ENCODE data around the gene GKAP1. TPM values are rescaled to one million over a fixed set of nuclear protein-coding genes. Genes with fewer than 3 reads are reported as not detected.

GKAP1 gene
- total and polyA plus RNA-seq, 9 donors, result 11.9 to 23.6 (median 13.8) TPM

GRCh38 chr9:83775932-83776331, 41.6 kb downstream of the GKAP1 start:
- WGBS, 3 donors, result 93 to 95% (median 94%) methylated on average over 2 of the region's 2 CpGs
- TF ChIP-seq POLR2A (IDR thresholded peaks at IDR 0.05), result no peak
- TF ChIP-seq, protein P1, sequence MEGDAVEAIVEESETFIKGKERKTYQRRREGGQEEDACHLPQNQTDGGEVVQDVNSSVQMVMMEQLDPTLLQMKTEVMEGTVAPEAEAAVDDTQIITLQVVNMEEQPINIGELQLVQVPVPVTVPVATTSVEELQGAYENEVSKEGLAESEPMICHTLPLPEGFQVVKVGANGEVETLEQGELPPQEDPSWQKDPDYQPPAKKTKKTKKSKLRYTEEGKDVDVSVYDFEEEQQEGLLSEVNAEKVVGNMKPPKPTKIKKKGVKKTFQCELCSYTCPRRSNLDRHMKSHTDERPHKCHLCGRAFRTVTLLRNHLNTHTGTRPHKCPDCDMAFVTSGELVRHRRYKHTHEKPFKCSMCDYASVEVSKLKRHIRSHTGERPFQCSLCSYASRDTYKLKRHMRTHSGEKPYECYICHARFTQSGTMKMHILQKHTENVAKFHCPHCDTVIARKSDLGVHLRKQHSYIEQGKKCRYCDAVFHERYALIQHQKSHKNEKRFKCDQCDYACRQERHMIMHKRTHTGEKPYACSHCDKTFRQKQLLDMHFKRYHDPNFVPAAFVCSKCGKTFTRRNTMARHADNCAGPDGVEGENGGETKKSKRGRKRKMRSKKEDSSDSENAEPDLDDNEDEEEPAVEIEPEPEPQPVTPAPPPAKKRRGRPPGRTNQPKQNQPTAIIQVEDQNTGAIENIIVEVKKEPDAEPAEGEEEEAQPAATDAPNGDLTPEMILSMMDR (IDR thresholded peaks at IDR 0.05), result no peak
- TF ChIP-seq EP300 (IDR thresholded peaks at IDR 0.05), result no peak
- H3K9me3 ChIP-seq, result no peaks in the 10 kb centered on the region
- H3K4me3 ChIP-seq, result no peak overlapping the region
- no peak overlapping the region for H3K27ac ChIP-seq
- no peaks in the 10 kb centered on the region for H3K27me3 ChIP-seq
- H3K4me1 ChIP-seq (ENCODE audit: insufficient read depth), result no peaks in the 10 kb centered on the region
- H3K36me3 ChIP-seq, result no peaks in the 10 kb centered on the region
- no peak for DNase-seq
- intact Hi-C loops (cut with DNase I), result no loop called here

DNA sequence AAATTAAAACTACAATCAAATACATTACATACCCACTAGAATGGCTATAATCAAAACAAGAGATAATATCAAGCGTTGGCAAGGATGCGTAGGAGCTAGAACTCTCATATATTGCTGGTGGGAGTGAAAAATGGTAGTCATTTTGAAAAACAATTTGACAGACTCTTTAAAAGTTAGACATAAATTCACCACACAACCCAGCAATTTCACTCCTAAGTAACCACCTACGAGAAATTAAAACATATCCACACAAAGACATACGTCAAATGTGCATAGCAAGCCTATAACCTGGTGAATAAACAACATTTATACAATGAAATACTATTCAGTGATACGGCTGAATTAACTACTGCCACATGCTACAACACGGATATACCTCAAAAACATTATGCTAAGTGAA, 44.7 kb downstream of the GKAP1 start:
- 92 to 95% (median 92%) methylated on average over 6 of the region's 6 CpGs for WGBS, 3 donors
- DNase-seq, result no peak
- Histone ChIP-seq H3K4me3 (no peak overlapping the region), H3K36me3 (no peaks in the 10 kb centered on the region), H3K27ac (no peak overlapping the region), H3K9me3 (no peaks in the 10 kb centered on the region), H3K4me1 (ENCODE audit: insufficient read depth) (no peaks in the 10 kb centered on the region), H3K27me3 (no peaks in the 10 kb centered on the region)
- TF ChIP-seq EP300 (IDR thresholded peaks at IDR 0.05), result no peak
- TF ChIP-seq POLR2A (IDR thresholded peaks at IDR 0.05), result no peak
- TF ChIP-seq, protein P1 (IDR thresholded peaks at IDR 0.05), result no peak
- intact Hi-C loops (cut with DNase I), result no loop called here

DNA sequence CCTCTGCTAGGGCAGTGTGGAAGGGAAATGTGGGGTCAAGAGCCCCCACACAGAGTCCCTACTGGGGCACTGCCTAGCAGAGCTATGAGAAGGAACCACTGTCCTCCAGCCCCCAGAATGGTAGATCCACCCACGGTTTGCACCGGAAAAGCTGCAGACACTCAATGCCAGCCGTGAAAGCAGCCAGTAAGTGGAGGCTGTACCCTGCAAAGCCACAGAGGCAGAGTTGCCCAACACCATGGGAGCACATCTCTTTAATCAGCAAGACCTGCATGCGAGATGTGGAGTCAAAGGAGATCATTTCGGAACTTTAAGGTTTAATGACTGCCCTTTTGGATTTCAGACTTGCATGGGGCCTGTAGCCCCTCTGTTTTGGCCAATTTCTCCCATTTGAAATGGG, 52.2 kb downstream of the GKAP1 start:
- Histone ChIP-seq H3K27ac (no peak overlapping the region), H3K4me3 (no peak overlapping the region), H3K36me3 (no peaks in the 10 kb centered on the region), H3K4me1 (ENCODE audit: insufficient read depth) (no peaks in the 10 kb centered on the region), H3K27me3 (no peaks in the 10 kb centered on the region), H3K9me3 (peaks cover 0 to 3% of the 10 kb centered on the region in 2 donors)
- intact Hi-C loops (cut with DNase I), result no loop called here
- DNase-seq, result no peak
- 95 to 98% (median 95%) methylated on average over 5 of the region's 5 CpGs for WGBS, 3 donors
- TF ChIP-seq, protein P1 (IDR thresholded peaks at IDR 0.05), result no peak
- TF ChIP-seq EP300 (IDR thresholded peaks at IDR 0.05) (no peak), POLR2A (IDR thresholded peaks at IDR 0.05) (no peak)

GRCh38 chr9:83754383-83754977, 63.1 kb downstream of the GKAP1 start:
- Histone ChIP-seq H3K36me3 (no peaks in the 10 kb centered on the region), H3K4me1 (ENCODE audit: insufficient read depth) (no peaks in the 10 kb centered on the region), H3K27ac (no peak overlapping the region), H3K4me3 (no peak overlapping the region), H3K9me3 (no peaks in the 10 kb centered on the region), H3K27me3 (no peaks in the 10 kb centered on the region)
- intact Hi-C loops (cut with DNase I), result no loop called here
- TF ChIP-seq, protein P1 (IDR thresholded peaks at IDR 0.05), result no peak
- TF ChIP-seq EP300 (IDR thresholded peaks at IDR 0.05), result no peak
- TF ChIP-seq POLR2A (IDR thresholded peaks at IDR 0.05), result no peak
- DNase-seq, result no peak
